ENCODE results near the gene SBSN. TPM values are rescaled to one million over a fixed set of nuclear protein-coding genes. Genes with fewer than 3 reads are reported as not detected.

The SBSN gene
- total RNA-seq, 1 experiment from 2014 or later: 0.15 TPM

DNA sequence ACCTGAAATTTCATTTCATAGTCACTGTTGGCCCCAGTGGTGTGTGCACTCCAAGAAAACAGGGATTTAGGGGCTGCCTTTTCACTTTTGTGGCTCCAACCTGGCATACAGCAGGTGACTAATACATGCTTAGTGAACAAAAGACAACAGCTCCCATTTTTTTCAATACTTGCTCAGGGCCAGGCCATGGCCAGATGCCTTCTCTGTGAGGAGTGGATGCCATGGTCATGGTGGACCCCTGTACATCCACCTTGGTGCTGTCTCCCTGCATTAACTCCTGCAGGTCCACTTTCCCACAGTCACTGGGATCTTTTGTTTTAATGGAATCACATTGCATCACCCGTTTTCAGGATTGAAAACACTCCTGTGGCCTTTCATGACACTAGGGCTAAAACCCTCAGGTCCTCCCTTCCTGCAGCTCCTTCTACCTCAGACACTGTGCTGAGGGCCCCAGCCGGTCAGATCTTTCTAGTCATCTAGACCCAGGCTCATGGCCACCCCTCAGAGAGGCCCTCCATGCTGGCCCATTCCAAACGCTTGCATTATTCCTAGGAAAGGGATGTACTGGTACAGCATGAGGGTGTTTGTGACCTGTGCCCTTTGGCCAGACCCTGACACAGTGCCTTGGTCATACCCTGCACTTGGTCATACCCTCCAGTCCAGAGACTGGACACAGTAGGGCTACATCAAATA is 16.1 kb upstream of the SBSN start:
- Mint-ChIP-seq H3K27ac (peak overlapping the region in 1 of 3 experiments; percentile 96; a peak in 2 of 7 replicates), H3K9me3 (no peaks in the 10 kb centered on the region), H3K4me3 (peak overlapping the region; percentile 95 to 97), H3K4me1 (peaks cover 34 to 38% of the 10 kb centered on the region in 2 experiments), H3K36me3 (ENCODE audit: insufficient read depth in 1 of 3, low read depth in 3 of 3) (peaks cover 23 to 65% (median 47%) of the 10 kb centered on the region in 3 experiments; a peak in 6 of 7 replicates), H3K27me3 (ENCODE audit: low read depth) (no peaks in the 10 kb centered on the region)
- no peak overlapping the region for H2BK5ac ChIP-seq (ENCODE audit: insufficient read length, low read length)
- no peak overlapping the region for H3K4ac ChIP-seq (ENCODE audit: low read depth, low read length)
- no peak overlapping the region for H2AK5ac ChIP-seq (ENCODE audit: insufficient read length, low read length)
- peak overlapping the region; percentile 90 for H3K4me2 ChIP-seq (ENCODE audit: insufficient read depth, insufficient read length, low read length)
- H4K5ac ChIP-seq (ENCODE audit: insufficient read length, low read depth, low read length): no peak overlapping the region
- no peak overlapping the region for H4K8ac ChIP-seq (replicated peaks; ENCODE audit: insufficient read length, low read depth, low read length)
- no peak overlapping the region for H3K14ac ChIP-seq (ENCODE audit: insufficient read depth, low read length)
- H2BK120ac ChIP-seq (ENCODE audit: low read depth, low read length, poor library complexity, severe bottlenecking): no peak overlapping the region
- no peak for DNase-seq
- no peaks in the 10 kb centered on the region for H3K79me1 ChIP-seq (ENCODE audit: insufficient read depth, low read depth, low read length, poor library complexity, severe bottlenecking)
- no peaks in the 10 kb centered on the region for H3K27me3 ChIP-seq (ENCODE audit: insufficient read depth, low read length)
- H2BK15ac ChIP-seq (ENCODE audit: low read depth, low read length): no peak overlapping the region
- H3K23ac ChIP-seq (ENCODE audit: insufficient read length, low read depth, low read length): no peak overlapping the region
- TF ChIP-seq, protein P1, sequence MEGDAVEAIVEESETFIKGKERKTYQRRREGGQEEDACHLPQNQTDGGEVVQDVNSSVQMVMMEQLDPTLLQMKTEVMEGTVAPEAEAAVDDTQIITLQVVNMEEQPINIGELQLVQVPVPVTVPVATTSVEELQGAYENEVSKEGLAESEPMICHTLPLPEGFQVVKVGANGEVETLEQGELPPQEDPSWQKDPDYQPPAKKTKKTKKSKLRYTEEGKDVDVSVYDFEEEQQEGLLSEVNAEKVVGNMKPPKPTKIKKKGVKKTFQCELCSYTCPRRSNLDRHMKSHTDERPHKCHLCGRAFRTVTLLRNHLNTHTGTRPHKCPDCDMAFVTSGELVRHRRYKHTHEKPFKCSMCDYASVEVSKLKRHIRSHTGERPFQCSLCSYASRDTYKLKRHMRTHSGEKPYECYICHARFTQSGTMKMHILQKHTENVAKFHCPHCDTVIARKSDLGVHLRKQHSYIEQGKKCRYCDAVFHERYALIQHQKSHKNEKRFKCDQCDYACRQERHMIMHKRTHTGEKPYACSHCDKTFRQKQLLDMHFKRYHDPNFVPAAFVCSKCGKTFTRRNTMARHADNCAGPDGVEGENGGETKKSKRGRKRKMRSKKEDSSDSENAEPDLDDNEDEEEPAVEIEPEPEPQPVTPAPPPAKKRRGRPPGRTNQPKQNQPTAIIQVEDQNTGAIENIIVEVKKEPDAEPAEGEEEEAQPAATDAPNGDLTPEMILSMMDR (conservative IDR thresholded peaks at IDR 0.05): no peak
- no peak overlapping the region for H2BK12ac ChIP-seq (ENCODE audit: insufficient read length, low read depth, low read length)
- H3K23me2 ChIP-seq (ENCODE audit: insufficient read length, low read depth, low read length, poor library complexity, severe bottlenecking): peaks cover 13% of the 10 kb centered on the region
- H2AFZ ChIP-seq (ENCODE audit: low read length): no peak overlapping the region
- H3K9ac ChIP-seq (ENCODE audit: extremely low read depth, insufficient read length, low read length): peak overlapping the region; percentile 86
- H3K27ac ChIP-seq (ENCODE audit: insufficient read length, low read depth, low read length): no peak overlapping the region
- WGBS (ENCODE audit: extremely low coverage, insufficient read length, low lambda C conversion rate): no CpG with 5 or more reads among the region's 3 CpGs
- no peak overlapping the region for H3T11ph ChIP-seq (ENCODE audit: low read length)
- H4K91ac ChIP-seq (ENCODE audit: insufficient read length, low read depth, low read length): no peak overlapping the region
- no peaks in the 10 kb centered on the region for H4K20me1 ChIP-seq (ENCODE audit: control insufficient read depth, insufficient read depth, insufficient read length)
- H3K56ac ChIP-seq (ENCODE audit: insufficient read length, low read depth, low read length): no peak overlapping the region
- no peak overlapping the region for H2BK20ac ChIP-seq (ENCODE audit: low read depth, low read length, poor library complexity, severe bottlenecking)
- H3K18ac ChIP-seq (ENCODE audit: insufficient read length, low read depth, low read length): no peak overlapping the region
- H3K4me1 ChIP-seq (ENCODE audit: insufficient read depth, low read length): peaks cover 6% of the 10 kb centered on the region; the same call in 1 of the 2 replicates
- peaks cover 5% of the 10 kb centered on the region; the same call in 1 of the 2 replicates for H3K79me2 ChIP-seq (ENCODE audit: insufficient read depth, low read length)
- H3K9me3 ChIP-seq (ENCODE audit: control insufficient read depth, low read depth, low read length): no peaks in the 10 kb centered on the region
